Muscle of leg (tissue), 11 donors: Measurements from ENCODE around the gene FAM90A1. TPM values are rescaled to one million over a fixed set of nuclear protein-coding genes. Genes with fewer than 3 reads are reported as not detected.
"Not testable (repeated sequence)": the region's sequence is repeated elsewhere in the genome, so short reads cannot be mapped to it uniquely, and the experiment has no call there.

Source experiments
- DNase-seq: peaks from one replicate; pipeline ENCODE4 v3.0.0; 2013
- H3K27ac ChIP-seq: one replicate; pipeline ENCODE4 v1.5.1; 2013; ENCODE audit warnings: mild to moderate bottlenecking, low read length, control low read depth
- H3K27me3 ChIP-seq: one replicate; pipeline ENCODE4 v1.6.1; 2013; ENCODE audit warnings: low read length; ENCODE audit not compliant: control insufficient read depth, insufficient read depth
- H3K36me3 ChIP-seq: one replicate; pipeline ENCODE4 v1.6.1; 2013; ENCODE audit warnings: low read length; ENCODE audit not compliant: control insufficient read depth, insufficient read depth
- H3K4me1 ChIP-seq: one replicate; pipeline ENCODE4 v1.6.1; 2013; ENCODE audit warnings: low read length; ENCODE audit not compliant: control insufficient read depth, insufficient read depth
- H3K4me3 ChIP-seq: one replicate; pipeline ENCODE4 v1.5.1; 2013; ENCODE audit warnings: low read length, control low read depth
- H3K9me3 ChIP-seq: replicated peaks from 2 replicates; pipeline ENCODE4 v1.6.1; 2013; ENCODE audit warnings: low read depth, low read length; ENCODE audit not compliant: control insufficient read depth
- WGBS: methylation state at CpG from one replicate; pipeline ENCODE4 v1.1.5; 2013; ENCODE audit warnings: missing lambda C conversion rate; ENCODE audit not compliant: insufficient coverage; 5-methylcytosine and 5-hydroxymethylcytosine counted together
- polyA plus RNA-seq, 8 donors: library from polyadenylated mRNA; unstranded; fragments of 120-200 nt; gene quantifications; one replicate each; pipeline versions ENCODE4 v1.2.1 to v1.2.3, GENCODE V29; 2013; ENCODE audit warnings: inconsistent platforms in 1 of 8, low replicate concordance in 1 of 8; ENCODE audit not compliant: insufficient read length in 8 of 8, insufficient read depth in 1 of 8
- total RNA-seq: library from RNA; stranded (reverse); fragments of 120-200 nt; gene quantifications from one replicate; pipeline ENCODE4 v1.2.4, GENCODE V29; 2013

FAM90A1 gene
- total and polyA plus RNA-seq, 9 donors = 0.09 to 2.5 (median 0.79) TPM

GRCh38 chr12:8233300-8233855 lies 6.0 kb upstream of the FAM90A1 start:
- not testable (repeated sequence) for H3K27me3 ChIP-seq, H3K9me3 ChIP-seq, H3K36me3 ChIP-seq, DNase-seq, H3K4me3 ChIP-seq, H3K27ac ChIP-seq, H3K4me1 ChIP-seq
- 87% methylated on average over 11 of the region's 14 CpGs for WGBS

- WGBS = 20% methylated on average over 14 of the region's 22 CpGs
- not testable (repeated sequence) for H3K27ac ChIP-seq, H3K4me1 ChIP-seq, H3K36me3 ChIP-seq, H3K27me3 ChIP-seq, H3K4me3 ChIP-seq, H3K9me3 ChIP-seq
- peak; percentile 32 for DNase-seq
Measured at GRCh38 chr12:8231666-8232608, 4.5 kb upstream of the FAM90A1 start.

- H3K4me1 ChIP-seq, H3K9me3 ChIP-seq, H3K4me3 ChIP-seq, DNase-seq, H3K27me3 ChIP-seq, H3K27ac ChIP-seq, H3K36me3 ChIP-seq: not testable (repeated sequence)
- WGBS = no CpG with 5 or more reads among the region's 5 CpGs
Measured at GRCh38 chr12:8231049-8231448, 3.6 kb upstream of the FAM90A1 start.

GRCh38 chr12:8229486-8229885 lies 2.1 kb upstream of the FAM90A1 start:
- H3K36me3 ChIP-seq, H3K4me3 ChIP-seq, H3K27me3 ChIP-seq, H3K27ac ChIP-seq, H3K9me3 ChIP-seq, H3K4me1 ChIP-seq, DNase-seq: not testable (repeated sequence)
- no CpG with 5 or more reads among the region's 7 CpGs for WGBS

- not testable (repeated sequence) for DNase-seq, H3K27me3 ChIP-seq, H3K4me3 ChIP-seq, H3K9me3 ChIP-seq, H3K36me3 ChIP-seq, H3K4me1 ChIP-seq, H3K27ac ChIP-seq
- WGBS = 96% methylated on average over 6 of the region's 11 CpGs
Measured at GRCh38 chr12:8228607-8229006, 1.2 kb upstream of the FAM90A1 start.

GRCh38 chr12:8227732-8228077 lies 287 bp upstream of the FAM90A1 start:
- not testable (repeated sequence) for DNase-seq, H3K4me1 ChIP-seq, H3K27ac ChIP-seq, H3K9me3 ChIP-seq, H3K27me3 ChIP-seq, H3K36me3 ChIP-seq
- WGBS = 33% methylated on average over 3 of the region's 7 CpGs
- peak overlapping the region; percentile 34 for H3K4me3 ChIP-seq

GRCh38 chr12:8226355-8226754 lies 1.1 kb downstream of the FAM90A1 start:
- no peaks in the 10 kb centered on the region for H3K36me3 ChIP-seq
- no peaks in the 10 kb centered on the region for H3K9me3 ChIP-seq
- DNase-seq = no peak
- no peak overlapping the region for H3K4me3 ChIP-seq
- no peaks in the 10 kb centered on the region for H3K27me3 ChIP-seq
- no peak overlapping the region for H3K27ac ChIP-seq
- H3K4me1 ChIP-seq = no peaks in the 10 kb centered on the region
- WGBS = 91% methylated on average over 5 of the region's 8 CpGs

GRCh38 chr12:8224782-8225181 lies 2.6 kb downstream of the FAM90A1 start:
- not testable (repeated sequence) for H3K4me1 ChIP-seq, H3K4me3 ChIP-seq, H3K9me3 ChIP-seq, H3K36me3 ChIP-seq, H3K27me3 ChIP-seq, H3K27ac ChIP-seq, DNase-seq
- WGBS = 96% methylated on average over 6 of the region's 11 CpGs

- not testable (repeated sequence) for H3K4me1 ChIP-seq, H3K4me3 ChIP-seq, H3K36me3 ChIP-seq, H3K9me3 ChIP-seq, H3K27me3 ChIP-seq, H3K27ac ChIP-seq, DNase-seq
- WGBS = 64% methylated on average over 6 of the region's 13 CpGs
Measured at GRCh38 chr12:8223646-8224045, 3.8 kb downstream of the FAM90A1 start.

- not testable (repeated sequence) for DNase-seq, H3K4me3 ChIP-seq, H3K9me3 ChIP-seq, H3K36me3 ChIP-seq, H3K27ac ChIP-seq, H3K27me3 ChIP-seq, H3K4me1 ChIP-seq
- 91% methylated on average over 15 of the region's 16 CpGs for WGBS
Measured at GRCh38 chr12:8222303-8222702, 5.1 kb downstream of the FAM90A1 start.
